ENCODE data around the gene DDX60. TPM values are rescaled to one million over a fixed set of nuclear protein-coding genes. Genes with fewer than 3 reads are reported as not detected.

The DDX60 gene
- total RNA-seq, 3 donors from 2014 or later = 9.5 to 19.5 (median 11.0) TPM

GRCh38 chr4:168263039-168263438 lies 55.5 kb downstream of the DDX60 start:
- no peak for DNase-seq (ENCODE audit: low spot score in 2 of 2)
- H3K4me1 ChIP-seq = no peaks in the 10 kb centered on the region
- H3K27ac ChIP-seq = no peak overlapping the region
- peaks cover 7% of the 10 kb centered on the region for H3K36me3 ChIP-seq
- TF ChIP-seq POLR2A (IDR thresholded peaks at IDR 0.05) (no peak), CTCF (IDR thresholded peaks at IDR 0.05) (no peak), POLR2AphosphoS5 (IDR thresholded peaks at IDR 0.05) (no peak)
- H3K27me3 ChIP-seq = no peaks in the 10 kb centered on the region
- H3K4me3 ChIP-seq = no peak overlapping the region
- no peaks in the 10 kb centered on the region for H3K9me3 ChIP-seq
- intact Hi-C loops (cut with DNase I; ENCODE audit: low total_unique reads) = no loop called here

- Histone ChIP-seq H3K9me3 (no peaks in the 10 kb centered on the region), H3K27me3 (no peaks in the 10 kb centered on the region), H3K36me3 (peaks cover 7% of the 10 kb centered on the region), H3K27ac (no peak overlapping the region), H3K4me1 (no peaks in the 10 kb centered on the region), H3K4me3 (no peak overlapping the region)
- DNase-seq (ENCODE audit: low spot score in 2 of 2) = no peak
- TF ChIP-seq POLR2AphosphoS5 (IDR thresholded peaks at IDR 0.05) (no peak), POLR2A (IDR thresholded peaks at IDR 0.05) (no peak), CTCF (IDR thresholded peaks at IDR 0.05) (no peak)
- intact Hi-C loops (cut with DNase I; ENCODE audit: low total_unique reads) = no loop called here
Observed at GRCh38 chr4:168259096-168259495, 59.5 kb downstream of the DDX60 start.

GRCh38 chr4:168257768-168258167 lies 60.8 kb downstream of the DDX60 start:
- Histone ChIP-seq H3K4me3 (no peak overlapping the region), H3K9me3 (no peaks in the 10 kb centered on the region), H3K27ac (no peak overlapping the region), H3K36me3 (peaks cover 7% of the 10 kb centered on the region), H3K27me3 (no peaks in the 10 kb centered on the region), H3K4me1 (no peaks in the 10 kb centered on the region)
- no peak for DNase-seq (ENCODE audit: low spot score in 2 of 2)
- TF ChIP-seq CTCF (IDR thresholded peaks at IDR 0.05) (no peak), POLR2AphosphoS5 (IDR thresholded peaks at IDR 0.05) (no peak), POLR2A (IDR thresholded peaks at IDR 0.05) (no peak)
- intact Hi-C loops (cut with DNase I; ENCODE audit: low total_unique reads) = no loop called here

- no peaks in the 10 kb centered on the region for H3K4me1 ChIP-seq
- TF ChIP-seq POLR2A (IDR thresholded peaks at IDR 0.05) = no peak
- no peak overlapping the region for H3K27ac ChIP-seq
- no peak overlapping the region for H3K4me3 ChIP-seq
- H3K9me3 ChIP-seq = no peaks in the 10 kb centered on the region
- no peaks in the 10 kb centered on the region for H3K27me3 ChIP-seq
- intact Hi-C loops (cut with DNase I; ENCODE audit: low total_unique reads) = no loop called here
- no peak for DNase-seq (ENCODE audit: low spot score in 2 of 2)
- H3K36me3 ChIP-seq = no peaks in the 10 kb centered on the region
Observed at GRCh38 chr4:168248176-168248710, 70.3 kb downstream of the DDX60 start.

DNA sequence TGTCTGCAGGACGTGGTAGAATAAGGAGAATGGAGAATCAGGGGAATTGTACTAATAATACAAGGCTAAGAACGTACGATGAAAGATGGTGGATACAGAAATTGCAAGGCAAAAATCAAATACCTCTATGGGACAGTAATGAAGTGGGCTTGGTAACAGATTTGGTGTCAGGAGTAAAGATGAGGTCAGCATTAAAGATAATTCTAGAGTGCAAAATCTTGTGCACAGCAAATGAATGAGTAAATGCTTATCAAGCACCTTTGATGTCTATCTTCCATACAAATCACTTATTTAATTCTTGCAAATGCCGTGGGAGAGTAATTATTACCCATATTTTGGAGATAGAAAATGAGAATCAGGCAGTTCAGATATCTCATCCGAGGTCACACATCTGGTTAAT lies 70.9 kb downstream of the DDX60 start:
- TF ChIP-seq POLR2AphosphoS5 (IDR thresholded peaks at IDR 0.05) = no peak
- no peak for TF ChIP-seq CTCF (IDR thresholded peaks at IDR 0.05)
- TF ChIP-seq POLR2A (IDR thresholded peaks at IDR 0.05) = no peak
- H3K27me3 ChIP-seq = no peaks in the 10 kb centered on the region
- H3K36me3 ChIP-seq = no peaks in the 10 kb centered on the region
- no peak overlapping the region for H3K4me3 ChIP-seq
- H3K9me3 ChIP-seq = no peaks in the 10 kb centered on the region
- no peak overlapping the region for H3K27ac ChIP-seq
- DNase-seq (ENCODE audit: low spot score in 2 of 2) = no peak
- H3K4me1 ChIP-seq = no peaks in the 10 kb centered on the region
- intact Hi-C loops (cut with DNase I; ENCODE audit: low total_unique reads) = no loop called here

DNA sequence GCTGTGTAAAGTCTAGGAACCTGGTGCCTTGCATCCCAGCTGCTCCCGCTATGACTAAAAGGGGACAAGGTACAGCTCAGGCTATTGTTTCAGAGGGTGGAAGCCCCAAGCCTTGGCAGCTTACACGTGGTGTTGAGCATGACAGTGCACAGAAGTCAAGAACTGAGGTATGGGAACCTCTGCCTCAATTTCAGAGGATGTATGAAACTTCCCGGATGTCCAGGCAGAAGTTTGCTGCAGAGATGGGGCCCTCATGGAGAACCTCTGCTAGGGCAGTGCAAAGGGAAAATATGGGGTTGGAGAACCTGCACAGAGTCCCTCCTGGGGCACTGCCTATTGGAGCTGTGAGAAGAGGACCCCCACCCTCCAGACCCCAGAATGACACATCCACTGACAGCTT lies 76.6 kb downstream of the DDX60 start:
- Histone ChIP-seq H3K27me3 (no peaks in the 10 kb centered on the region), H3K9me3 (peaks cover 7 to 9% of the 10 kb centered on the region in 2 donors), H3K36me3 (no peaks in the 10 kb centered on the region), H3K27ac (no peak overlapping the region), H3K4me1 (no peaks in the 10 kb centered on the region), H3K4me3 (no peak overlapping the region)
- DNase-seq (ENCODE audit: low spot score in 2 of 2) = no peak
- intact Hi-C loops (cut with DNase I; ENCODE audit: low total_unique reads) = no loop called here
- TF ChIP-seq POLR2A (IDR thresholded peaks at IDR 0.05) = no peak
- TF ChIP-seq POLR2AphosphoS5 (IDR thresholded peaks at IDR 0.05) = no peak
- no peak for TF ChIP-seq CTCF (IDR thresholded peaks at IDR 0.05)
